Keratinocyte (primary cell): ENCODE results near the gene AOAH.

Experiments used
- CTCF ChIP-seq, 3 experiments: IDR thresholded peaks in 1 of 3; conservative IDR thresholded peaks in 1 of 3; optimal IDR thresholded peaks in 1 of 3; 2 replicates in 2 of 3; 3 replicates in 1 of 3; pipeline versions ENCODE3 to v1.5.1; 2011; ENCODE audit warnings: low read length in 3 of 3, mild to moderate bottlenecking in 3 of 3, moderate library complexity in 2 of 3, control low read depth in 1 of 3, inconsistent platforms in 1 of 3; ENCODE audit not compliant: insufficient read depth in 2 of 3; ENCODE audit errors: extremely low read depth in 1 of 3
- EZH2 ChIP-seq: IDR thresholded peaks from one replicate; pipeline ENCODE4 v1.6.1; 2012; ENCODE audit warnings: inconsistent platforms, mild to moderate bottlenecking, low read length, moderate library complexity

GRCh38 chr7:36667007-36667745, 57.1 kb downstream of the AOAH start:
- no peak for TF ChIP-seq EZH2
- TF ChIP-seq CTCF (optimal IDR thresholded peaks at IDR 0.05 in 1 of 3, IDR thresholded peaks at IDR 0.05 in 1 of 3, conservative IDR thresholded peaks at IDR 0.05 in 1 of 3; ENCODE audit: extremely low read depth in 1 of 3, insufficient read depth in 2 of 3, low read length in 3 of 3) = no peak
